Limb (tissue), 2 donors: ENCODE measurements around the gene DUSP21.
"Not testable (repeated sequence)": the region's sequence is repeated elsewhere in the genome, so short reads cannot be mapped to it uniquely, and the experiment has no call there.

Source experiments
- DNase-seq, 2 donors: peaks; one replicate each; pipeline ENCODE4 v3.0.0-alpha.2; 2016; ENCODE audit errors: extremely low spot score in 2 of 2

The DUSP21 gene

DNA sequence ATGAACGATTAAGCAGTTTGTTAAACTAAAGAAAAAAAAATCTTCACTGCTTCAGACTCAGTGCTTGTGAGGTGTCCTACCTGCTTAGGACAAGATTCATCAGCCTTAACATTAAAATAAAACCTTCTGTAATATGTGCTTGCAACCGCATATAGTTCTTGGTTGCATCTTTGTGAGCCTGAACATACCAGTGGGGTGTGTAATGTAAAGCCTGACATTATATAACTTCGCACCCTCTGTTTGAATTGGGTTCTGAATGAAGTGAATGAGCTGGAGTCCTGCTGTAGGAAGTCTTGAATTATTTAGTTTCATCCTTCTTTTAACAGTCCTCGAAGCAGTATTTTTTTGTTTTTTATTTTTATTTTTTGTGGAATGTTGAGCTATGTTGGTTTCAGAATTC lies 32.3 kb downstream of the DUSP21 start:
- DNase-seq: no peak

DNA sequence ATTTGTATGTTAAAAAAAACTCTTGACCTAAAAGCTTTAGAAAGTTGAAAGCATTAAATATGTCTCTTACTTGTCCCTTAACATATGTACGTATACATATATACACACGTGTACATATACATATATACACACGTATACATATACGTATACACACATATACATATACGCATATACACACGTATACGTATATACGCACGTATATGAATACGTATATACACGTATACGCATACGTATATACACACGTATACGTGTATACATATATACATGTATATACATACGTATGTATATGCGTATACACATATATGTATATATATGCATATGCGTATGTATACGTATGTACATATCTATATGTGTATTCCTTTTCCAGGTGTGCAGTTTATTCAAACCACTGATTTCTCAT lies 32.9 kb downstream of the DUSP21 start:
- no peak for DNase-seq

DNA sequence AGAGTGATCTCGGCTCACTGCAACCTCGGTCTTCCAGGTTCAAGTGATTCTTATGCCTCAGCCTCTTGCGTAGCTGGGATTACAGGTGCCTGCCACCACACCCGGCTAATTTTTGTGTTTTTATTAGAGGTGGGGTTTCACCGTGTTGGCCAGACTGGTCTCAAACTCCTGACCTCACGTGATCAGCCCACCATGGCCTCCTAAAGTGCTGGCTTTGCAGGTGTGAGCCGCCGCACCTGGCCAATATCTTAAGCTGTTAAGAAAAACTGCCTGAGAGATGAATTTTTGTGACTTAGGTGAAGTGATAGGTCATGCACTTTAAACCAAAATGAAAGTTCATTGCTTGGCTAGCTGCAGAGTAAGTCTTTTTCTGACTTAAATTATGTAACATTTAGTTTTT lies 35.0 kb downstream of the DUSP21 start:
- no peak for DNase-seq

DNA sequence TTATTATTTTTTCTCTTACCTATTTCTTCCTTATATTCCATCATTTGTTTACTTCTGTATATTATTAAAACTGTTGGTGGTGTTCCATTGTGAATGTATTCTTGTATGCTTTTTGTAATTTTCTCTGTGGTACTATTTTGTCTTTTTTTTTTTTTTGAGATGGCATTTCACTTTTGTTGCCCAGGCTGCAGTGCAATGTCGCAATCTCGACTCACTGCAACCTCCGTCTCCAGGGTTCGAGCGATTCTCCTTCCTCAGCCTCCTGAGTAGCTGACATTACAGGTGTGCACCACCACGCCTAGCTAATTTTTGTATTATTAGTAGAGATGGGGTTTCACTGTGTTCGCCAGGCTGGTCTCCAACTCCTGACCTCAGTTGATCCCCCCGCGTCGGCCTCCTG lies 37.7 kb downstream of the DUSP21 start:
- no peak for DNase-seq

DNA sequence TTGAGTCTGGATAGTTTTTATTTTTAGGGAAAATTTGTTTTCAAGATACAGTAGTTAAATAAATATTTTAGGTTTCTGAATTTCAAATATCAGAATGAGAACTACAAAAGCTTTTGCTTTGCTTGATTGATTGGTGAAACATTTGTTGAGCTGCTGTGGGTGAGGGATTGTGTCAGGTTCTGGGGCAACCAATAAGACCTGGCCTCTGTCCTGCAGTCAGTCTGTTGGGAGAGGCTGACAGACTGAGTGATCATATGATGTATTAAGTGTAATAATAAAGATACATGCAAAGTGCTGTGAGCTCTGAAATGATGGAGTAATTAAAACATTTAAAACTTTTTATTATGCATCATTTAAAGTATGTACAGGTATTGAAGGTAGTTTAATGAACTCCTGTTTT lies 38.8 kb downstream of the DUSP21 start:
- DNase-seq: no peak

DNA sequence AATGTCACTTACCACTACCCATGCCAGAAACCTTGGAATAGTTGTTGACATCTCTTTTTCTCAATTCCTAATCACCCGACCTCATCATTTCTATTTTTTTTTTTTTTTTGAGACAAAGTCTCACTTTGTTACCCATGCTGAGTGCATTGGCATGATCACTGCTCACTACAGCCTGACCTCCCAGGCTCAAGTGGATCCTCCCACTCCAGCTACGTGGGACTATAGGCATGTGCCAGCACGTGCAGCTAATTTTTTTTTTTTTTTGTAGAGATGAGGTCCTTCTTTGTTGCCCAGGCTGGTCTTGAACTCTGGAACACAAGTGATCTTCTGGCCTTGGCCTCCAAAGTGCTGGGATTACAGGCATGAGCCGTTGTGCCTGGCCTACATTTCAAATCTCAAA lies 41.1 kb downstream of the DUSP21 start:
- DNase-seq: no peak

DNA sequence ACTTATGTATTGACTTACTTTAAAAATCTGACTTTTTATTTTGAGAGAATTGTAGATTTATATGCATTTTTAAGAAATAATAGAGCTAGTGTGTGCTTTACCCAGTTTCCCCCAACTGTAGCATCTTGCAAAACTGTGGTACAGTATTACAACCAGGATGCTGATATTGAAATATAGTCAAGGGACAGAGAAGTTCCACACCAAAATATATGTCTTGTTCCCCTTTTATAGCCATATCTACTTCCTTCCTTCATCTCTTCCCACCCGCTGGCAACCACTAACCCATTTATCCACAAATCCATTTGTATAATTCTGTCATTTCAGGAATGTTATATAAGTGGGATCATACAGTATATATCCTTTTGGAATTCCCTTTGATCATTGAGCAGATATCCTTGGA lies 46.0 kb downstream of the DUSP21 start:
- no peak for DNase-seq

DNA sequence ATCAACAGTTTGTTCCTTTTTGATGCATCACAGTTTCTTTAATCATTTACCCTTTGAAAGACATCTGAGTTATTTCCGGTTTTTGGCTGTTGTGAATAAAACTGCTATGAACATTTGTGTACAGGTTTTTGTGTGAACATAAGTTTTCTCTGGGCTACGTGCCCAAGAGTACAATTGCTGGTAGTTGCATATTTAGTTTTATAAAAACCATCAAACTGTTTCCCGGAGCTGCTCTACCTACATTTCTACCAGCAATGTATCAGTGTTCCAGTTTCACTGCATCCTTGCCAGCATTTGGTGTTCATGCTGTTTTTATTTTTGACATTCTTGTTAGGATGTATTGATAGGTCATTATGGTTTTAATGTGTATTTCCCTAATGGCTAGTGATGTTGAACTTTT lies 46.4 kb downstream of the DUSP21 start:
- no peak for DNase-seq

DNA sequence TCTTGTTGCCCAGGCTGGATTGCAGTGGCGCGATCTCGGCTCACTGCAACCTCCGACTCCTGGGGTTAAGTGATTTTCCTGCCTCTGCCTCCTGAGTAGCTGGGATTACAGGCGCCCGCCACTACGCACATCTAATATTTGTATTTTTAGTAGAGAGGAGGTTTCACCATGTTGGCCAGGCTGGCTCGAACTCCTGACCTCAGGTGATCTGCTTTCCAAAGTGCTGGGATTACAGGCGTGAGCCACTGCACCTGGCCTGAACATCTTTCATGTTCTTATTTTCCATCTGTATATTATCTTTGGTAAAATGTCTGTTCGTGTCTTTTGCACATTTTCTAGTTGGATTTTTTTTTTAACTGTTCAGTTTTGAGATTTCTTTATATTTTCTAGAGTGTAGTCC lies 46.9 kb downstream of the DUSP21 start:
- DNase-seq: not testable (repeated sequence)

DNA sequence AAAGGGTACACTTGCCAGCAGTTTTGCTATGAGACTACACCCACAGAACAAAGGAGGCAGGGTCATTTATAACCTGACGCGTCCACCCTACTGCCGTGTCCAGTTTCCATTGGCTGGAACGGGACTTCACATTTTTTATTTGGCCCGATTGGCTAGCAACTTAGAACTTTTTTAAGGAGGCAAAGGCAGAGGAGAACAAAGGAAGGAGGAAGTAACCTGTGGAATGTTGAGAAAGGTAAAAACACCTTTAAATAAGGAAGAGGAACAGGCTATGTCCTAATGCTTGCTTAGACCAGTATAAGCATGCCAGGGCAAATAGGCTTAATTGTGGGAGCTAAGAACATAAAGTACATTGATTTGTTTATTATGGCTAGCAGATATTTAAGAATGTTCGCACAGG lies 47.8 kb downstream of the DUSP21 start:
- no peak for DNase-seq
